Hematopoietic multipotent progenitor cell treated with erythropoietin and hydrocortisone succinate and interleukin-3 and kit ligand, for 17 days (in vitro differentiated cells): ENCODE measurements around the gene SAMD13.

Experiments
- DNase-seq: peaks from one replicate; pipeline ENCODE4 v3.0.0-alpha.2; 2015; ENCODE audit warnings: low spot score

The SAMD13 gene

GRCh38 chr1:84345220-84345619 is 43.7 kb downstream of the SAMD13 start:
- no peak for DNase-seq

GRCh38 chr1:84347271-84347931 is 45.9 kb downstream of the SAMD13 start:
- DNase-seq: no peak

GRCh38 chr1:84347932-84348555 is 46.5 kb downstream of the SAMD13 start:
- DNase-seq: no peak

GRCh38 chr1:84348759-84349158 is 47.3 kb downstream of the SAMD13 start:
- no peak for DNase-seq

- DNase-seq: no peak
Observed at GRCh38 chr1:84350104-84350503, 48.6 kb downstream of the SAMD13 start.

GRCh38 chr1:84350550-84350949 is 49.0 kb downstream of the SAMD13 start:
- DNase-seq: no peak

- DNase-seq: no peak
Observed at GRCh38 chr1:84352298-84353106, 51.0 kb downstream of the SAMD13 start.

GRCh38 chr1:84353695-84354094 is 52.2 kb downstream of the SAMD13 start:
- no peak for DNase-seq

- DNase-seq: no peak
Observed at GRCh38 chr1:84355556-84355955, 54.0 kb downstream of the SAMD13 start.

- DNase-seq: no peak
Observed at GRCh38 chr1:84356881-84357280, 55.4 kb downstream of the SAMD13 start.

GRCh38 chr1:84358695-84359094 is 57.2 kb downstream of the SAMD13 start:
- DNase-seq: no peak

- no peak for DNase-seq
Observed at GRCh38 chr1:84360316-84360715, 58.8 kb downstream of the SAMD13 start.

GRCh38 chr1:84361796-84362195 is 60.3 kb downstream of the SAMD13 start:
- no peak for DNase-seq

GRCh38 chr1:84363019-84363418 is 61.5 kb downstream of the SAMD13 start:
- DNase-seq: no peak

GRCh38 chr1:84363622-84364021 is 62.1 kb downstream of the SAMD13 start:
- no peak for DNase-seq

GRCh38 chr1:84365225-84366221 is 64.0 kb downstream of the SAMD13 start:
- DNase-seq: no peak

GRCh38 chr1:84366786-84367185 is 65.3 kb downstream of the SAMD13 start:
- no peak for DNase-seq

- DNase-seq: no peak
Observed at GRCh38 chr1:84367219-84367618, 65.7 kb downstream of the SAMD13 start.

- DNase-seq: no peak
Observed at GRCh38 chr1:84368441-84368840, 66.9 kb downstream of the SAMD13 start.

- no peak for DNase-seq
Observed at GRCh38 chr1:84370266-84370665, 68.8 kb downstream of the SAMD13 start.

GRCh38 chr1:84370831-84371394 is 69.4 kb downstream of the SAMD13 start:
- no peak for DNase-seq
